MM.1S (cell line): ENCODE data around the gene CYTH1.

Experiments
- CTCF ChIP-seq: fragments of 300-600 bp; sonication (generic); IDR thresholded peaks from 2 replicates; pipeline ENCODE4 v1.5.1; 2016; ENCODE audit warnings: antibody characterized with exemption, low read length, mixed read lengths
- EZH2 ChIP-seq: fragments of 300-600 bp; sonication (generic); optimal IDR thresholded peaks from 2 replicates; pipeline ENCODE3; 2017; ENCODE audit warnings: low read depth, mild to moderate bottlenecking, antibody characterized with exemption, low read length, mixed read lengths
- EZH2phosphoT487 ChIP-seq: fragments of 300-600 bp; sonication (generic); IDR thresholded peaks from 2 replicates; pipeline ENCODE4 v1.6.1; 2018; ENCODE audit warnings: antibody characterized with exemption, low read length

GRCh38 chr17:78797213-78797612, 15.1 kb upstream of the CYTH1 start:
- TF ChIP-seq CTCF: no peak
- no peak for TF ChIP-seq EZH2
- TF ChIP-seq EZH2phosphoT487: no peak
